Activated CD4-positive, alpha-beta T cell treated with anti-CD3 and anti-CD28 coated beads, Interleukin-2, amount 50 U/mL, for 1 hour (primary cell): ENCODE measurements around the gene CRIP3.
A peak's percentile ranks its signal among the peaks of the same experiment; 100 is the strongest.

Experiments
- DNase-seq: peaks from one replicate; pipeline ENCODE4 v3.0.0-alpha.2; 2020

Gene CRIP3

GRCh38 chr6:43271103-43271815 is 37.4 kb downstream of the CRIP3 start:
- DNase-seq, result no peak

- peak; percentile 46 for DNase-seq
Observed at GRCh38 chr6:43269273-43270007, 39.2 kb downstream of the CRIP3 start.

GRCh38 chr6:43268782-43269272 is 39.8 kb downstream of the CRIP3 start:
- no peak for DNase-seq

GRCh38 chr6:43268355-43268700 is 40.3 kb downstream of the CRIP3 start:
- DNase-seq, result no peak

- DNase-seq, result no peak
Observed at GRCh38 chr6:43267619-43268354, 40.8 kb downstream of the CRIP3 start.

- DNase-seq, result no peak
Observed at GRCh38 chr6:43265564-43265963, 43.1 kb downstream of the CRIP3 start.

- DNase-seq, result no peak
Observed at GRCh38 chr6:43264599-43265145, 44.0 kb downstream of the CRIP3 start.

GRCh38 chr6:43263314-43264178 is 45.1 kb downstream of the CRIP3 start:
- DNase-seq, result peak; percentile 77

- DNase-seq, result no peak
Observed at GRCh38 chr6:43262780-43263313, 45.8 kb downstream of the CRIP3 start.

GRCh38 chr6:43262000-43262779 is 46.4 kb downstream of the CRIP3 start:
- DNase-seq, result no peak

- no peak for DNase-seq
Observed at GRCh38 chr6:43261198-43261597, 47.4 kb downstream of the CRIP3 start.

GRCh38 chr6:43260791-43261190 is 47.8 kb downstream of the CRIP3 start:
- DNase-seq, result no peak

- no peak for DNase-seq
Observed at GRCh38 chr6:43258807-43259686, 49.6 kb downstream of the CRIP3 start.

- no peak for DNase-seq
Observed at GRCh38 chr6:43258180-43258579, 50.4 kb downstream of the CRIP3 start.

- no peak for DNase-seq
Observed at GRCh38 chr6:43257367-43258145, 51.1 kb downstream of the CRIP3 start.

GRCh38 chr6:43256670-43257366 is 51.8 kb downstream of the CRIP3 start:
- DNase-seq, result no peak
